Activated CD4-positive, alpha-beta T cell treated with anti-CD3 and anti-CD28 coated beads for 36 hours (primary cell): ENCODE measurements around the gene RHEX. TPM values are rescaled to one million over a fixed set of nuclear protein-coding genes. Genes with fewer than 3 reads are reported as not detected.

Experiments used
- ATAC-seq: fragments of 200-7000 bp; cut with Tn5 transposase; one replicate; pipeline ENCODE4 v1.10.0; 2021; ENCODE audit warnings: mild to moderate bottlenecking, moderate library complexity
- CTCF ChIA-PET: fragments of 350-600 bp; sonication (Branson Sonifier 250); formaldehyde crosslinking; loops from one replicate; lab custom pipeline; 2021; ENCODE audit warnings: antibody characterized with exemption; lab: Charles Lee
- POLR2A ChIA-PET: fragments of 350-600 bp; sonication (Branson Sonifier 250); formaldehyde crosslinking; loops from one replicate; lab custom pipeline; 2021; ENCODE audit warnings: antibody characterized with exemption, inconsistent platforms; lab: Charles Lee
- DNase-seq: peaks from one replicate; pipeline ENCODE4 v3.0.0-alpha.2; 2020
- H3K27ac Mint-ChIP-seq: one replicate; pipeline ENCODE4 v1.8.0; 2021; ENCODE audit warnings: mixed read lengths
- H3K27me3 Mint-ChIP-seq: one replicate; pipeline ENCODE4 v1.8.0; 2021; ENCODE audit warnings: mixed read lengths
- H3K36me3 Mint-ChIP-seq: one replicate; pipeline ENCODE4 v1.8.0; 2021; ENCODE audit warnings: low read depth, mixed read lengths
- H3K4me1 Mint-ChIP-seq: one replicate; pipeline ENCODE4 v1.8.0; 2021; ENCODE audit warnings: mixed read lengths
- H3K4me3 Mint-ChIP-seq: one replicate; pipeline ENCODE4 v1.8.0; 2021; ENCODE audit warnings: mild to moderate bottlenecking, moderate library complexity, mixed read lengths
- H3K9me3 Mint-ChIP-seq: one replicate; pipeline ENCODE4 v1.8.0; 2021; ENCODE audit warnings: low read depth, mixed read lengths
- intact Hi-C, 2 experiments: fragments of 100-400 bp; cut with DNase I in 1 of 2; cut with micrococcal nuclease in 1 of 2; formaldehyde crosslinking; loops; one replicate each; pipeline versions ENCODE4 v1.14.2 to v1.15.1; 2022 to 2024; cut with DNase I, micrococcal nuclease
- total RNA-seq, 2 experiments: library from RNA; stranded (reverse); gene quantifications; one replicate each; pipeline ENCODE4 v1.2.3, GENCODE V29; 2021

RHEX gene
- total RNA-seq, 2 experiments from 2014 or later, result not detected

- no peak for DNase-seq
- ATAC-seq, result no peak
- H3K27me3 Mint-ChIP-seq, result peaks cover 19% of the 10 kb centered on the region
- H3K36me3 Mint-ChIP-seq, result no peaks in the 10 kb centered on the region
- POLR2A ChIA-PET, result no interaction called here
- peaks cover 15% of the 10 kb centered on the region for H3K4me1 Mint-ChIP-seq
- no peak overlapping the region for H3K27ac Mint-ChIP-seq
- CTCF ChIA-PET, result interaction anchor here (0.8 to 7.7 kb wide), 2 partner anchors 73 to 87 kb away, joined by 3 to 194 read pairs; no protein-coding TSS in a partner anchor
- H3K9me3 Mint-ChIP-seq, result no peaks in the 10 kb centered on the region
- H3K4me3 Mint-ChIP-seq, result no peak overlapping the region
- intact Hi-C loops, result no loop called here
Observed at GRCh38 chr1:206032380-206033140, 20.4 kb upstream of the RHEX start.

- H3K4me3 Mint-ChIP-seq, result no peak overlapping the region
- H3K9me3 Mint-ChIP-seq, result no peaks in the 10 kb centered on the region
- H3K4me1 Mint-ChIP-seq, result peaks cover 27% of the 10 kb centered on the region
- ChIA-PET POLR2A (no interaction called here), CTCF (interaction anchor here (0.7 to 7.7 kb wide), 5 partner anchors 11 to 70 kb away, joined by 3 to 194 read pairs (median 3); no protein-coding TSS in a partner anchor)
- DNase-seq (peak; percentile 11), ATAC-seq (no peak)
- intact Hi-C loops, result no loop called here
- H3K36me3 Mint-ChIP-seq, result no peaks in the 10 kb centered on the region
- no peak overlapping the region for H3K27ac Mint-ChIP-seq
- peaks cover 15% of the 10 kb centered on the region for H3K27me3 Mint-ChIP-seq
Observed at GRCh38 chr1:206035027-206035426, 17.9 kb upstream of the RHEX start.

GRCh38 chr1:206036663-206037455, 16.1 kb upstream of the RHEX start:
- Mint-ChIP-seq H3K27me3 (peaks cover 16% of the 10 kb centered on the region), H3K4me1 (peaks cover 24% of the 10 kb centered on the region), H3K27ac (no peak overlapping the region), H3K4me3 (no peak overlapping the region), H3K9me3 (no peaks in the 10 kb centered on the region), H3K36me3 (no peaks in the 10 kb centered on the region)
- ChIA-PET POLR2A (interaction anchor here (0.6 kb wide), 1 partner anchor 11 kb away, joined by 3 read pairs; no protein-coding TSS in a partner anchor), CTCF (interaction anchor here (0.9 to 3.0 kb wide), 6 partner anchors 10 to 78 kb away, joined by 4 to 15 read pairs (median 4); no protein-coding TSS in a partner anchor)
- intact Hi-C loops, result no loop called here
- DNase-seq (peak; percentile 30), ATAC-seq (peak; percentile 68)

GRCh38 chr1:206037581-206037980, 15.4 kb upstream of the RHEX start:
- Mint-ChIP-seq H3K36me3 (no peaks in the 10 kb centered on the region), H3K9me3 (no peaks in the 10 kb centered on the region), H3K4me3 (no peak overlapping the region), H3K27me3 (peaks cover 16% of the 10 kb centered on the region), H3K27ac (no peak overlapping the region), H3K4me1 (peaks cover 24% of the 10 kb centered on the region)
- ATAC-seq (no peak), DNase-seq (no peak)
- ChIA-PET POLR2A (interaction anchor here (0.6 kb wide), 1 partner anchor 10 kb away, joined by 3 read pairs; no protein-coding TSS in a partner anchor), CTCF (interaction anchor here (0.9 to 3.0 kb wide), 5 partner anchors 11 to 68 kb away, joined by 4 to 15 read pairs (median 4); no protein-coding TSS in a partner anchor)
- intact Hi-C loops, result no loop called here

GRCh38 chr1:206039046-206039973, 13.7 kb upstream of the RHEX start:
- intact Hi-C loops, result no loop called here
- Mint-ChIP-seq H3K4me3 (no peak overlapping the region), H3K9me3 (no peaks in the 10 kb centered on the region), H3K27ac (no peak overlapping the region), H3K4me1 (peaks cover 24% of the 10 kb centered on the region), H3K27me3 (peaks cover 10% of the 10 kb centered on the region), H3K36me3 (no peaks in the 10 kb centered on the region)
- DNase-seq (no peak), ATAC-seq (peak; percentile 53)
- CTCF ChIA-PET, result interaction anchor here (0.6 to 3.0 kb wide), 8 partner anchors 8 to 1183 kb away, joined by 3 to 15 read pairs (median 4); no protein-coding TSS in a partner anchor
- POLR2A ChIA-PET, result no interaction called here

- peaks cover 18% of the 10 kb centered on the region for H3K4me1 Mint-ChIP-seq
- H3K36me3 Mint-ChIP-seq, result no peaks in the 10 kb centered on the region
- H3K4me3 Mint-ChIP-seq, result no peak overlapping the region
- H3K27me3 Mint-ChIP-seq, result peaks cover 10% of the 10 kb centered on the region
- POLR2A ChIA-PET, result no interaction called here
- ATAC-seq, result no peak
- DNase-seq, result no peak
- H3K27ac Mint-ChIP-seq, result no peak overlapping the region
- CTCF ChIA-PET, result interaction anchor here (1.0 to 1.5 kb wide), 2 partner anchors 9 to 10 kb away, joined by 3 read pairs; no protein-coding TSS in a partner anchor
- no peaks in the 10 kb centered on the region for H3K9me3 Mint-ChIP-seq
- intact Hi-C loops, result no loop called here
Observed at GRCh38 chr1:206040328-206040727, 12.6 kb upstream of the RHEX start.

GRCh38 chr1:206041640-206042039, 11.3 kb upstream of the RHEX start:
- no peak for ATAC-seq
- ChIA-PET CTCF (no interaction called here), POLR2A (no interaction called here)
- DNase-seq, result no peak
- peaks cover 7% of the 10 kb centered on the region for H3K27me3 Mint-ChIP-seq
- intact Hi-C loops, result no loop called here
- H3K27ac Mint-ChIP-seq, result no peak overlapping the region
- no peaks in the 10 kb centered on the region for H3K9me3 Mint-ChIP-seq
- peaks cover 16% of the 10 kb centered on the region for H3K4me1 Mint-ChIP-seq
- H3K36me3 Mint-ChIP-seq, result no peaks in the 10 kb centered on the region
- no peak overlapping the region for H3K4me3 Mint-ChIP-seq

GRCh38 chr1:206047271-206047670, 5.7 kb upstream of the RHEX start:
- no peaks in the 10 kb centered on the region for H3K36me3 Mint-ChIP-seq
- intact Hi-C loops, result no loop called here
- no peak for DNase-seq
- H3K4me1 Mint-ChIP-seq, result peaks cover 30% of the 10 kb centered on the region
- no peak for ATAC-seq
- peaks cover 5% of the 10 kb centered on the region for H3K27me3 Mint-ChIP-seq
- no peak overlapping the region for H3K27ac Mint-ChIP-seq
- CTCF ChIA-PET, result no interaction called here
- H3K9me3 Mint-ChIP-seq, result no peaks in the 10 kb centered on the region
- no peak overlapping the region for H3K4me3 Mint-ChIP-seq
- POLR2A ChIA-PET, result interaction anchor here (0.6 kb wide), 1 partner anchor 10 kb away, joined by 3 read pairs; no protein-coding TSS in a partner anchor

- H3K9me3 Mint-ChIP-seq, result no peaks in the 10 kb centered on the region
- CTCF ChIA-PET, result no interaction called here
- ATAC-seq, result no peak
Observed at GRCh38 chr1:206048582-206048981, 4.4 kb upstream of the RHEX start.

GRCh38 chr1:206049293-206049692, 3.7 kb upstream of the RHEX start:
- CTCF ChIA-PET, result no interaction called here
- ATAC-seq, result peak; percentile 55
- peaks cover 41% of the 10 kb centered on the region for H3K4me1 Mint-ChIP-seq

More at GRCh38 chr1:206048582-206048981, 4.4 kb upstream of the RHEX start:
- peaks cover 41% of the 10 kb centered on the region for H3K4me1 Mint-ChIP-seq
- no peaks in the 10 kb centered on the region for H3K36me3 Mint-ChIP-seq
- H3K4me3 Mint-ChIP-seq, result no peak overlapping the region
- no peak for DNase-seq
- POLR2A ChIA-PET, result no interaction called here
- intact Hi-C loops, result no loop called here
- no peak overlapping the region for H3K27ac Mint-ChIP-seq
- H3K27me3 Mint-ChIP-seq, result peaks cover 5% of the 10 kb centered on the region

More at GRCh38 chr1:206049293-206049692, 3.7 kb upstream of the RHEX start:
- POLR2A ChIA-PET, result no interaction called here
- Mint-ChIP-seq H3K4me3 (no peak overlapping the region), H3K9me3 (no peaks in the 10 kb centered on the region), H3K36me3 (no peaks in the 10 kb centered on the region), H3K27me3 (peaks cover 5% of the 10 kb centered on the region), H3K27ac (no peak overlapping the region)
- intact Hi-C loops, result no loop called here
- DNase-seq, result peak; percentile 18
